Measurements from ENCODE around the gene ANK2. TPM values are rescaled to one million over a fixed set of nuclear protein-coding genes. Genes with fewer than 3 reads are reported as not detected.

ANK2 gene
- total RNA-seq, 4 donors from 2014 or later = 74.2 to 127 (median 87.5) TPM

DNA sequence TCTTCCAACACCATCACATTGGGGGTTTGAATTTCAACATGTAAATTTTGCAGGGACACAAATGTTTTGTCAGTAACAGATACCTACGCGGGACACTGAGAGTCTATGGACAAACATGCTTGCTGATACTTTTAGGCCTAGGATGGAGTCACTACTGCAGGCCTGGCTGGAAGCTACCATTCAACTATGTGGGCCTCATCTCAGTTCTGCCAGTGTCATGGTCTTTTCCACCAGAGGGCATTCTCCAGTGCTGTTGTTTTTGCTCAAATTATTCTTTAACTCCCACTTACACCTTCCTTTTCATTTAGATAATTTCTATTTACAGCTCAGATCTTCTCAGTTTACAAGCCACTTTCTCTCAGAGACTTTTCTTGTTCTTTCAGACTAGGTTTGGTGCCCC, 7.0 kb upstream of the ANK2 start:
- H3K36me3 ChIP-seq = no peaks in the 10 kb centered on the region
- ATAC-seq (no peak), DNase-seq (no peak)
- no peaks in the 10 kb centered on the region for H3K4me1 ChIP-seq
- H3K4me3 ChIP-seq = no peak overlapping the region
- no peak for TF ChIP-seq POLR2A (IDR thresholded peaks at IDR 0.05)
- TF ChIP-seq, protein P1, sequence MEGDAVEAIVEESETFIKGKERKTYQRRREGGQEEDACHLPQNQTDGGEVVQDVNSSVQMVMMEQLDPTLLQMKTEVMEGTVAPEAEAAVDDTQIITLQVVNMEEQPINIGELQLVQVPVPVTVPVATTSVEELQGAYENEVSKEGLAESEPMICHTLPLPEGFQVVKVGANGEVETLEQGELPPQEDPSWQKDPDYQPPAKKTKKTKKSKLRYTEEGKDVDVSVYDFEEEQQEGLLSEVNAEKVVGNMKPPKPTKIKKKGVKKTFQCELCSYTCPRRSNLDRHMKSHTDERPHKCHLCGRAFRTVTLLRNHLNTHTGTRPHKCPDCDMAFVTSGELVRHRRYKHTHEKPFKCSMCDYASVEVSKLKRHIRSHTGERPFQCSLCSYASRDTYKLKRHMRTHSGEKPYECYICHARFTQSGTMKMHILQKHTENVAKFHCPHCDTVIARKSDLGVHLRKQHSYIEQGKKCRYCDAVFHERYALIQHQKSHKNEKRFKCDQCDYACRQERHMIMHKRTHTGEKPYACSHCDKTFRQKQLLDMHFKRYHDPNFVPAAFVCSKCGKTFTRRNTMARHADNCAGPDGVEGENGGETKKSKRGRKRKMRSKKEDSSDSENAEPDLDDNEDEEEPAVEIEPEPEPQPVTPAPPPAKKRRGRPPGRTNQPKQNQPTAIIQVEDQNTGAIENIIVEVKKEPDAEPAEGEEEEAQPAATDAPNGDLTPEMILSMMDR (IDR thresholded peaks at IDR 0.05 in 4 of 5, conservative IDR thresholded peaks at IDR 0.05 in 1 of 5) = no peak
- intact Hi-C loops (cut with DNase I; ENCODE audit: low total_unique reads) (no loop called here), in situ Hi-C loops (cut with MboI; ENCODE audit: low sequenced_read_pairs in 4 of 4) (no loop called here)
- H3K27ac ChIP-seq = no peak overlapping the region
- no peaks in the 10 kb centered on the region for H3K9me3 ChIP-seq
- no peaks in the 10 kb centered on the region for H3K27me3 ChIP-seq

DNA sequence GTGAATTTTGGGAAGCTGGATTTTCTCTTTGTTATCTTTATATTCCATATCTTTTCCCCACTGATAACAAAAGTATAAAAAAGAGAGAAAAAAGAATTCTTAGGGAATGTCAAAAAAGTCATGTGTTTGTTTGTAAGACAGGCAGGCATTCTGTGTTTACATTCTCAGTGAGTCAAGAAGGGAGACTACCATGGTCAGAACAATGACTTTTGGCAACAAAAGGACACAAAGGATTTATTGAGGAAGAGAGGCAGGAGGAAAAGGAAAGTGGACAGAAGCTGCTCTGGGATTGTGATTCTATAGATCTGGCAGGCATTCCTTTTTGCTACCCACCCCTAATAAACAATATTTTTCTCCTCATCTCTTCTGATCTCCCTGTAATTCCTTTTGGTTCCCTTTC, 5.9 kb upstream of the ANK2 start:
- in situ Hi-C loops (cut with MboI; ENCODE audit: low sequenced_read_pairs in 4 of 4) = no loop called here
- H3K27ac ChIP-seq = no peak overlapping the region
- no peaks in the 10 kb centered on the region for H3K4me1 ChIP-seq
- no peaks in the 10 kb centered on the region for H3K9me3 ChIP-seq
- no peaks in the 10 kb centered on the region for H3K27me3 ChIP-seq
- no peak for TF ChIP-seq POLR2A (IDR thresholded peaks at IDR 0.05)
- TF ChIP-seq, protein P1 (IDR thresholded peaks at IDR 0.05 in 4 of 5, conservative IDR thresholded peaks at IDR 0.05 in 1 of 5) = no peak
- no peak overlapping the region for H3K4me3 ChIP-seq
- intact Hi-C loops (cut with DNase I; ENCODE audit: low total_unique reads) = no loop called here
- no peak for DNase-seq
- no peak for ATAC-seq
- no peaks in the 10 kb centered on the region for H3K36me3 ChIP-seq

DNA sequence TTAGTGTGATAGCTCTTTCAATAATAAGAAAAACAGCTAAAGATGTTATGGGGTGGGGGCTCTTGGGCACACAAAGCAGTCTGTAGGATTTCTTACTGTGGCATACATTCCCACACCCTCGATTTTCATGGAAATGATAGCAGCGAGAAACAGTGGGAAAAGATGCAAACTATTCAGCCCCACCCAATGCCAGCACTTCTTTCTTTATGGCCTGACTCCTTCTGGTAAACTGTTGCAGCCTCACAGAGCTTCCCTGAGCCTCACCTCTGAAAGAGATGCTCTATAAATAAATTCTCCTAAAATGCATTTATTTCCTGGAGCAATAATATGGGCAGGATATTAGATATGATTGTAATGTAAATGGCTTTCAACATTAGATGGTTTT, 910 bp downstream of the ANK2 start:
- TF ChIP-seq, protein P1 (IDR thresholded peaks at IDR 0.05 in 4 of 5, conservative IDR thresholded peaks at IDR 0.05 in 1 of 5) = no peak
- no peak for TF ChIP-seq POLR2A (IDR thresholded peaks at IDR 0.05)
- intact Hi-C loops (cut with DNase I; ENCODE audit: low total_unique reads) (no loop called here), in situ Hi-C loops (cut with MboI; ENCODE audit: low sequenced_read_pairs in 4 of 4) (no loop called here)
- H3K27ac ChIP-seq = no peak overlapping the region
- H3K4me1 ChIP-seq = peaks cover 0 to 5% of the 10 kb centered on the region in 2 donors
- no peak overlapping the region for H3K4me3 ChIP-seq
- no peaks in the 10 kb centered on the region for H3K36me3 ChIP-seq
- no peaks in the 10 kb centered on the region for H3K9me3 ChIP-seq
- H3K27me3 ChIP-seq = no peaks in the 10 kb centered on the region
- ATAC-seq (no peak), DNase-seq (no peak)

DNA sequence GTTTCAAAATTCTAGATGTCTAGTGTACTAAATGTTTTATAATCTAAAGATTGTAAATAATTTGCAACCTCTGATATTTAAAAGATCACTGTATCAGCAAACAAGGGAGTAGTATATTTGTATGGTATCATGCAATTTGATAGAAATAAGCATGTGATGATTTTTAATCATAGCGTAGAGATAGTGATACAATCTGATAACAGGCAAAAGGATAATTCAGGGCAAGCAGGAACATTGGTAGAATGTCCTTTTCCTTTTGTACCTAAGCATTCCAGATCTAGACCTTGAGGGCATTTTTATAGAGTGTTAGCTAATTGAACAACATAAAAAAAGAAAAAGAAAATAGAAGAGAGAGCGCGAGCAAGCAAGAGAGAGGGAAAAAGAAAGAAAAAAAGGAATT, 1.4 kb downstream of the ANK2 start:
- in situ Hi-C loops (cut with MboI; ENCODE audit: low sequenced_read_pairs in 4 of 4) (no loop called here), intact Hi-C loops (cut with DNase I; ENCODE audit: low total_unique reads) (no loop called here)
- Histone ChIP-seq H3K27me3 (no peaks in the 10 kb centered on the region), H3K4me1 (peaks cover 2 to 6% of the 10 kb centered on the region in 2 donors), H3K36me3 (no peaks in the 10 kb centered on the region), H3K9me3 (no peaks in the 10 kb centered on the region), H3K27ac (no peak overlapping the region), H3K4me3 (no peak overlapping the region)
- TF ChIP-seq, protein P1 (IDR thresholded peaks at IDR 0.05 in 4 of 5, conservative IDR thresholded peaks at IDR 0.05 in 1 of 5) = no peak
- ATAC-seq (no peak), DNase-seq (no peak)

DNA sequence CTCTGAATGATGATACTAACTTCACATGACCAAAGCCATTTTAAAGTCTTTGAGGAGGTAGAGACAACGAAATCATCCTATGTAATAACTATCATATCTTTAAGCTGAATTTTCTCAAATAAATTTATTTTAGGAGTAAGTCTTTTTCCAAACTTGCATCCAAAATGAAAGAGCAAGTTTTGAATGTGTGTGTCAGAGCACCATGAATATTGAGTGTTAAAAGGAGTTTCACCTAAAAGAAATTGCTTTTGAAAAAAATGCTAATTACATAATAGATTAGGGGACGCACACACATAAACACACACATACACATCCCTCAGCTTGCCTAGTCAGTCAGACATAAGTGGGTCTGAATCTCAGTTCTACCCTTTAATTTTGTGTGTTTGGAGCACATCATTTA, 1.9 kb downstream of the ANK2 start:
- intact Hi-C loops (cut with DNase I; ENCODE audit: low total_unique reads) = no loop called here
- no peak overlapping the region for H3K4me3 ChIP-seq

More for the DNA sequence above, 1.9 kb downstream of the ANK2 start:
- Histone ChIP-seq H3K27ac (no peak overlapping the region), H3K9me3 (no peaks in the 10 kb centered on the region), H3K27me3 (no peaks in the 10 kb centered on the region), H3K36me3 (no peaks in the 10 kb centered on the region), H3K4me1 (peaks cover 7 to 11% of the 10 kb centered on the region in 2 donors)
- in situ Hi-C loops (cut with MboI; ENCODE audit: low sequenced_read_pairs in 4 of 4) = no loop called here
- ATAC-seq (no peak), DNase-seq (no peak)
- TF ChIP-seq, protein P1 (IDR thresholded peaks at IDR 0.05 in 4 of 5, conservative IDR thresholded peaks at IDR 0.05 in 1 of 5) = no peak
- no peak for TF ChIP-seq POLR2A (IDR thresholded peaks at IDR 0.05)
